ENCODE results near the gene NF2. TPM values are rescaled to one million over a fixed set of nuclear protein-coding genes. Genes with fewer than 3 reads are reported as not detected.

The NF2 gene
- total and polyA plus RNA-seq, 2 of the 8 experiments (the other 6 are each of a cell fraction or from before 2014, with no cell fraction given) = 17.6 to 53.6 TPM

- H2BK12ac ChIP-seq (ENCODE audit: low read depth, low read length) = no peak overlapping the region
- H3K56ac ChIP-seq (replicated peaks; ENCODE audit: insufficient read length, low read depth, low read length) = no peak overlapping the region
- no peak overlapping the region for H3K4me3 ChIP-seq (ENCODE audit: extremely low read depth in 1 of 4, insufficient read depth in 2 of 4, low read depth in 3 of 4, low read length in 4 of 4)
- 97% methylated on average over 8 of the region's 8 CpGs; no CpG with 5 or more reads in 1 of the 2 experiments for WGBS, 2 experiments (ENCODE audit: extremely low coverage in 1 of 2, insufficient coverage in 1 of 2, insufficient read length in 1 of 2, insufficient replicate concordance in 2 of 2, low coverage in 1 of 2, low lambda C conversion rate in 2 of 2, missing lambda C conversion rate in 1 of 2)
- no peak overlapping the region for H2BK15ac ChIP-seq (ENCODE audit: low read length)
- no peak overlapping the region for H2AFZ ChIP-seq (ENCODE audit: low read length)
- H3K27ac ChIP-seq (ENCODE audit: low read depth, low read length) = no peak overlapping the region
- no peak overlapping the region for H2BK5ac ChIP-seq (ENCODE audit: low read depth, low read length)
- TF ChIP-seq GABPA (IDR thresholded peaks at IDR 0.05; ENCODE audit: borderline replicate concordance, insufficient read depth, low read length) (no peak), CHD2 (IDR thresholded peaks at IDR 0.05; ENCODE audit: low read length) (no peak)
- H3K9ac ChIP-seq (replicated peaks in 1 of 4; ENCODE audit: extremely low read depth in 1 of 4, low read depth in 3 of 4, low read length in 3 of 4) = no peak overlapping the region
- no peak overlapping the region for H4K5ac ChIP-seq (ENCODE audit: insufficient read length, low read depth, low read length)
- no peak overlapping the region for H2BK120ac ChIP-seq (replicated peaks; ENCODE audit: low read depth, low read length)
- no peak overlapping the region for H2BK20ac ChIP-seq (ENCODE audit: low read length)
- no peak overlapping the region for H4K8ac ChIP-seq (ENCODE audit: extremely low read depth, insufficient read depth, low read length)
- no peak overlapping the region for H3K23ac ChIP-seq (ENCODE audit: insufficient read length)
- H3K4ac ChIP-seq (replicated peaks; ENCODE audit: insufficient read length, low read depth, low read length) = no peak overlapping the region
- no peak for FAIRE-seq
- H3K79me1 ChIP-seq (ENCODE audit: low read depth, low read length) = no peaks in the 10 kb centered on the region
- no peak overlapping the region for H2AK5ac ChIP-seq (ENCODE audit: low read depth, low read length)
- H3K79me2 ChIP-seq (ENCODE audit: control insufficient read depth in 1 of 2, insufficient read depth in 2 of 2, low read length in 2 of 2) = no peaks in the 10 kb centered on the region
- H3K36me3 ChIP-seq (ENCODE audit: control insufficient read depth in 2 of 4, insufficient read depth in 4 of 4, low read length in 3 of 4) = peaks cover 4 to 31% (median 22%) of the 10 kb centered on the region in 4 experiments; a peak in 6 of 8 replicates
- no peaks in the 10 kb centered on the region for H3K23me2 ChIP-seq (ENCODE audit: low read depth, low read length)
- DNase-seq (ENCODE audit: low read depth in 1 of 2, low spot score in 2 of 2) = no peak
- CTCF ChIA-PET (ENCODE audit: partially characterized antibody) = interaction anchor here (1.3 to 2.1 kb wide), 2 partner anchors 16 to 331 kb away, joined by 3 to 6 read pairs; no protein-coding TSS in a partner anchor
- POLR2A ChIA-PET (ENCODE audit: partially characterized antibody) = no interaction called here
- no peak overlapping the region for H3K18ac ChIP-seq (ENCODE audit: extremely low read depth, low read length)
- H3K9me3 ChIP-seq (ENCODE audit: insufficient read depth in 2 of 2, low read depth in 1 of 2, low read length in 1 of 2) = no peaks in the 10 kb centered on the region
- no peak overlapping the region for H4K91ac ChIP-seq (replicated peaks; ENCODE audit: insufficient read length, low read length)
- H3K4me1 ChIP-seq (replicated peaks in 1 of 4; ENCODE audit: control insufficient read depth in 3 of 4, insufficient read depth in 4 of 4, low read length in 3 of 4) = peaks cover 0 to 2% (median 0%) of the 10 kb centered on the region in 4 experiments; a peak in 1 of 7 replicates
- H3K27me3 ChIP-seq (replicated peaks in 1 of 4; ENCODE audit: control insufficient read depth in 3 of 4, extremely low read depth in 1 of 4, insufficient read depth in 3 of 4, low read length in 3 of 4) = no peaks in the 10 kb centered on the region
- no peak overlapping the region for H3K4me2 ChIP-seq (ENCODE audit: insufficient read depth in 1 of 2, low read depth in 2 of 2, low read length in 2 of 2)
- no peak overlapping the region for H3K14ac ChIP-seq (ENCODE audit: insufficient read length)
- peaks cover 0 to 2% of the 10 kb centered on the region in 2 experiments for H4K20me1 ChIP-seq (replicated peaks in 1 of 2; ENCODE audit: control insufficient read depth in 1 of 2, insufficient read depth in 2 of 2, low read length in 2 of 2)
These were observed 70.7 kb downstream of the NF2 start for GRCh38 chr22:29674121-29674520.
